NCI-H2227 (cell line): ENCODE measurements around the gene GXYLT2.
A peak's percentile ranks its signal among the peaks of the same experiment; 100 is the strongest.

ENCODE experiments used
- DNase-seq: peaks from one replicate; lab custom pipeline; 2025; ENCODE audit not compliant: unreplicated experiment; lab: John Stamatoyannopoulos, UW

The GXYLT2 gene

GRCh38 chr3:72930754-72931153, 42.9 kb downstream of the GXYLT2 start:
- no peak for DNase-seq

DNA sequence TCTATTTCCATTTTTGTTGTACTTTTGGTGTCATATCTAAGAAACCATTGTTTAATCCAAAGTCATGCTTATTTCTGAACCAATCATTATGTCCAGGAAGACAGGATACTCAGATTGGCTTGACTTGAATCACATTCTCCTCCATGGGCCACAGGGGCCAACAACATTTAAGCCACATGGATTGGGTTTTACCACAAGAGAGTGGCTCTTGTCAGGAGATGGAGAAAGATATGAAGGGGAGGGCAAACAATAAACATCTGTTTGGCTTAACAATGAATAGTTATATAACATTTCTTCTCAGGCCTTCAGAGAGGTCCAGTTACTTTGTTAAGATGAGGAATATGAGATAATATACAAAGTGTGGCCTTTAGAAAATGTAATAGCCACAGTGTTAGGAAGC, 44.6 kb downstream of the GXYLT2 start:
- DNase-seq = no peak

GRCh38 chr3:72938471-72939265, 50.8 kb downstream of the GXYLT2 start:
- DNase-seq = peak; percentile 34

GRCh38 chr3:72941245-72941644, 53.4 kb downstream of the GXYLT2 start:
- DNase-seq = no peak

DNA sequence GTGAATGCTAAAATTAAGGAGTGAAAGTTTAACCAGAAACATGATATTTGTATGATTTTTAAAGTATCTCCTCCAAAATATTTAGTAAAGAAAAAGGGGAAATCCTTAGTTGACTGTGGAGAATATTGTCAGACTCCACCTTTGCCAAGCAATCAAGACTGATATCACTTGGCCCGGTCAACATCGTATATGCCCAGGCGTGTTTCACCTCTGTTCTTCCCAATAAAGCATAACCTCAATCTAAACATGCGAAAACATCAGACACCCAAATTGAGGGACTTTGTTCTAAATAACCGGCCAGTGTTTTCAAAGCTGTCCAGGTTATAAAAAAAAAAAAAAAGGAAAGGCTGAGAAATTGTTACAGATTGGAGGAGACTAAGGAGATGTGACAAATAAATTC, 54.6 kb downstream of the GXYLT2 start:
- DNase-seq = no peak

DNA sequence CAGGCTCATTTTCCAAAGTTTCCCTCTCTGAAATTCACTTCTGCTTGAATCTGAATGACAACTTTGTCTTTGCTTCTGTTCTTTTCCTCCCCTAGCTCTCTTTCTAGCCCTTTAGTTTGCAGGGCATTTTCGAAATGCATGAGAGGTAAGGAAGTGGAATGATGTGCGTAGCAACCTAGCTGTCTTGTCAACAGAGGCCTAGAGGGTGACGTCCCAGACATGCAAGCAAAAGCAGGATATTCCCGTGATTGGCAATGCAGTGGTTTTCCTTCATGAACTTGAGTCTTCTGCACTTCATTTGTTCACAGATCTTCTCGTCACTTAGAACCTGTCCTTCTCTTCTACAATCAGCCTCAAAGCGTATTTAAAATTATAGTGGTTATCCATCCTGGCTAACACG, 56.9 kb downstream of the GXYLT2 start:
- DNase-seq = no peak

- no peak for DNase-seq
Measured at GRCh38 chr3:72947715-72948490, 60.1 kb downstream of the GXYLT2 start.

DNA sequence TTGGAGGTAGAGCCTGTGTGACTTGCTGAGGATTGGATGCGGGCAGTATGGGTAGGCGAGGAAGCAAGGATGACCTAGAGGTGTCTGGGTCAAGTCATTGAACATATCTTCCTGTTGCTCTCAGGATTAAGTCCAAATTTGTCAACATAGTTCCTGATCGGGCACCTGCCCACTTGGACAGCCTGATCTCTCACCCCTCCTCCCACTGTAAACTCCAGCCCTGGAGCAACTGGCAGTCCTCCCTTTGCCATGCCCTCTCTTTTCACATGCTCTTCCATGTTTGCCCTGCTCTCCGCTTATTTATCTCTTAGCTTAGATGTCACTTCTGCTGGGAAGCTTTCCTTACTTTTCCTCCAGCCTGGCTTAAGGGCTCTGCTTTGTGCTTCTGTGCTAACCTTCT, 61.2 kb downstream of the GXYLT2 start:
- DNase-seq = no peak

DNA sequence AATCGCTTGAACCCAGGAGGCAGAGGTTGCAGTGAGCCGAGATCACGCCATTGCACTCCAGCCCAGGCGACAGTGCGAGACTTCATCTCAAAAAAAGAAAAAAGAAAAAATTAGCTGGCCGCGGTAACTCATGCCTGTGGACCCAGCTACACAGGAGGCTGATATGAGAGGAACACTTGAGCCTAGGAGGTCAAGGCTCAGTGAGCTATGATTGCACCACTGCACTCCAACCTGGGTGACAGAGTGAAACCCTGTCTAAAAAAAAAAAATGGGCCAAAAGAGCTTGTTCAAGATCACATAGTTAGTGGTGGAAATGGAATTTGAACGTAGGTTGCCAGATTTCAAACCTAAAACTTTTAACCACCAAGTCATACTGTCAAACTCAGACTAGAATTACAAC, 62.5 kb downstream of the GXYLT2 start:
- DNase-seq = no peak

DNA sequence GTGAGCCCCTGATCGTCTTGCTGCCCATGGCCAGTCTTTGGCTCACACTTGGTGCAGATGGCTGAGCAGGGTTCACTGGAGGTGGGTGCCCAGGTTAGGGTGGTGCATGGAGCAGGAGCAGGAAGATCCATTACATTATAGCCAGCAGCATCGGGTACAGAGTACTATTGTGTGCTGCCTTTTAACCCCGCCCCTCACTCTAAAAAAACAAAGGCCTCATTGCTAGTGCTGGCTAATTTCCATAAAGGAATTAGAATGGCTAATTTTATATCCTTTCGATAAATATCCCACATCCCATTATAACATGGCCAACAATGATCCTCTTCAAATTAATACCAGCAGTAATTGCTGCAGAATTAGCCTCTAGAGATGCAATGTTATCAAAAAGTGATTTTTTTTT, 63.0 kb downstream of the GXYLT2 start:
- no peak for DNase-seq

- no peak for DNase-seq
Measured at GRCh38 chr3:72951259-72951722, 63.4 kb downstream of the GXYLT2 start.

GRCh38 chr3:72953325-72953956, 65.6 kb downstream of the GXYLT2 start:
- DNase-seq = no peak

DNA sequence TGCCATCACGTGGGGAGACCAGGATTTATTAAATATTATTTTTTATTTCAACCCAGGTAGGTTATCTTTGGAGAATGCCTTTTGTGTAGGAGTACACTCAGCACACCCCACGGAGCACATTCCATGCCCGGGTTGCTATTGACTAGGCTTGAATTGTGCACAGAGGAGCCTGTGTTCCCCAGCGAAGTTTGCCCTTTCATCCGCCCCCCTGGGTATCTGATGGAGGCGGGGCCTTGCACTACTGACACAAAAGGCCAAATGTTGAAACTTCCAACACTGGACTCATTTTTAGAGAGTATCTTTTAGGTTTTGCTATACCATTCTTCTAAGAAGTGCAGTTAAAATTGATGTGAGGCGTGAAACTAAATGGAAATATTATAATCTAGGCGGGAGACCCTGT, 69.5 kb downstream of the GXYLT2 start:
- no peak for DNase-seq

DNA sequence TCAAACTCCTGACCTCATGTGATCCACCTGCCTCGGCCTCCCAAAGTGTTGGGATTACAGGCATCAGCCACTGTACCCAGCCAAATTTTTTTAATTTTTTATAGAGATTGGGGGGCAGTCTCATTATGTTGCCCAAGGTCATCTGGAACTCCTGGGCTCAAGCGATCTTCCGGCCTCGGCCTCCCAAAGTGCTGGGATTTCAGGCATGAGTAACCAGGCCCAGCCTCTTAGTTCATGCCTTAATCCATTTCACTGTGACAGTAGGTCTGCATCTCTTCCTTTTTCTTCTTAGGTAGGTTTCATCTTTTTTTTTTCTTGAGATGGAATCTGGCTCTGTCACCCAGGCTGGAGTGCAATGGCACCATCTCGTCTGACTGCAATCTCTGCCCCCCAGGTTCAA, 71.5 kb downstream of the GXYLT2 start:
- DNase-seq = no peak

DNA sequence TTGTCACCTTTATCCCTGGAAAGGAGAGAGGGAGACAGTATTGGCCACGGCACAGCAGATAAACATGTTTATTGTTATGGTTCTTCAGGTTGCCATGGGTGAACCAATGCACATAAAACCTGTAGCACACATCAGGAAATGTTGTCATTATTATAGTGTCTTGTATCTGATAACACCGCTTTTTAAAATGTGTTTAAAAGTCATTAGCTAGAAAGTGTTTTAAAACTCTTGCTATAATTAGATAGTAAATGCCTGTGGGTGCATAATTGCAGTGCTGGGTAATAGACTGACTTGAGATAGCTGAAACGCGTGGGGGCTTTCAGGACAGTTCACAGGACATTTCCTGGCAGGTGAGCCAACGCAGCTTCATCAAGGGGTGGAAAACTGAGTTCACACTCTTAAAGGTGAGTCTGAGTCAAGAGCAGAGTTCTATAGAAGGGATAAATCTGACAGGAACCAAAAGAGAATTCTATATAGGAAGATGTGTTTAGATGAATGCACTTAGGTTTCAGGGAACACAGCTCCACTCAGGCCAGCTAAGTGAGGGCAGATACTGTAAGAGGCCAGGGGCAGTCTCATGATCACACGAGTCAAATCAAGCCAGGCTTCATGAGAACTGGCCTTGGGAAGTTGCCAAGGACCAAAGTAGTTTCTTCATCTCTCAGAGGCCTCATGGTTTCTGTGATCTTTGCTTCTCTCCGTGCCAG, 73.1 kb downstream of the GXYLT2 start:
- DNase-seq = no peak

- DNase-seq = no peak
Measured at GRCh38 chr3:72961752-72962151, 73.9 kb downstream of the GXYLT2 start.

DNA sequence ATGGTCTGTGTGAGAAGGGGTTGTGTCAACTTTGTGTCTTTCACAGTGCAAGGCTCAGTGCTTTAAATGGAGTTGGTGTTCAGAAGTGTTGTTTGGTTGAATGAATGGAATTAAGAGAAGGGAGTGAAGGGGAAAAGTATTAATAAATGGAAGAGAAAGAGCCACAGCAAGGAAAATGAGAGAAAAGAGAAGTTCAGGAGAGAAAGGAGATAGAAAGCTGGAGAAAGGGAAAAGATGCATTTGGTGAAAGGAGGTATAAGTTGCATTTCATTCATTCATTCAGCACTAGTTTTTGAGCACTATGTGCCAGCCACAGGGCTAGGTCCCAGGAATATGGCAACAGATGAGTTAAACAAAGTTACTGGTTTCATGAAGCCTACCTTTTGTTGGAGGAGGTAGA, 74.5 kb downstream of the GXYLT2 start:
- DNase-seq = no peak

- no peak for DNase-seq
Measured at GRCh38 chr3:72964633-72965032, 76.8 kb downstream of the GXYLT2 start.

DNA sequence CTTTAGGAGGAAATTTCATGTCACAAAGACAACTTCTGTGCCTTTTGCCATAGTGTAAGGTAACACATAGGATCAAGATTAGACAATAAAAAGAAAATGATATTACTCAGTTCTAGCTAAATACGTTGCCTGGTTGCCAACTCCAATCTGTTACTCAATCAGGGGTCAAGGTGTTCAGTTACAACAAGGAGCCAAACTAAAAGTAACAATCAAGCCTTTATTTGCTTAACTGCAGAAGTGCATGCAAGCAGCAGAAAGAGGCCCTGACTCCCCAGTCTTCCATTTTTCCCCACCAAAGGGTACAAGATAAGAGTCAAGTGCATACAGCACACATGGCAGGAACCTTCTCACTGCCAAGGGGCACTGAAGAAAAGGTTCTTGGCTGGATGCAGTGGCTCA, 80.4 kb downstream of the GXYLT2 start:
- DNase-seq = no peak

DNA sequence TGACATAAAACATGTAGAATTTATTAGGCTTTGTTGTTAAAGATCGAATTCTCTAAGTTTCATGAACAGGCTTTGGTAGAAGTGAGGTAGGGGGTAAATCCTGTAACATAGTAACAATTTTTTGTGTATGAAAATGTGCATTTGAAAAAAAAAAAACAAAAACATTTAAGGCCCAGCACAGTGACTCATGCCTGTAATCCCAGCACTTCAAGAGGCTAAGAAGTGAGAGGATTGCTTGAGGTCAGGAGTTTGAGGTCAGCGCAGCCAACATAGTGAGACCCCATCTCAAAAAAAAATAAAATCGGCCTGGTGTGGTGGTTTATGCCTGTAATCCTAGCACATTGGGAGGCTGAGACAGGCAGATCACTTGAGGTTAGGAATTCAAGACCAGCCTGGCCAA, 81.9 kb downstream of the GXYLT2 start:
- no peak for DNase-seq

DNA sequence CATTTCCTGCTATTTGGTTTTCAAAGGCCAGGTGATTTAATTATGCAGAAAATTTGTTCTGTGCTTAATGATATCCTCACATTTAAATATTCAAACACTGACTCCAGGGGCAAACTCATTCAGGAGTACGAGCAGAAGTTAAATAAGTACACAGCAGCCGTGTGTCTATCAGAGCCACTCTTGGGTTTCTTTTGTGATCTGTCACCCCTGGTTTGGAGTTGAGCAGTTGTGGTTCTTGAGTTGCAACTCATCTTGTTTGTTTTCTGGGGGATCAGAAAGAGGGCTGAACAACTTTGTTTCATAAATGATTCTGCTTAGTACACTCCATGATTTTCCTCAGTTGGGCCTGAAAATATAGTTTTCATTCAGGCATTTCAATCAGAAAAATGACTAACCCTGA, 83.1 kb downstream of the GXYLT2 start:
- DNase-seq = no peak

DNA sequence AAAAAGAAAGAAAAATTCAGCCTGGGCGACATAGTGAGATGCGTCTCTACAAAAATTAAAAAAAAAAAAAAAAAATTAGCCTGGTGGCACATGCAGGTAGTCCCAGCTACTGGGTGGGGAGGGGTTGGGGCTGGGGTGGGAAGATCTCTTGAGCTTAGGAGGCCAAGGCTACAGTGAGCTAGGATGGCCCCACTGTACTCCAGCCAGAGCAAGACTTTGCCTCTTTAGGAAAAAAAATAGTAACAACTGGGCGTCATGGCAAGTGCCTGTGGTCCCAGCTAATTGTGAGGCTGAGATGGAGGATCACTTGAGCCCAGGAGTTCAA, 84.8 kb downstream of the GXYLT2 start:
- DNase-seq = no peak
